Suppressor macrophage (primary cell): ENCODE results near the gene FILIP1.

Source experiments
- DNase-seq, 4 experiments: peaks; one replicate each; pipeline ENCODE4 v3.0.0-alpha.2; 2020 to 2022

The FILIP1 gene

DNA sequence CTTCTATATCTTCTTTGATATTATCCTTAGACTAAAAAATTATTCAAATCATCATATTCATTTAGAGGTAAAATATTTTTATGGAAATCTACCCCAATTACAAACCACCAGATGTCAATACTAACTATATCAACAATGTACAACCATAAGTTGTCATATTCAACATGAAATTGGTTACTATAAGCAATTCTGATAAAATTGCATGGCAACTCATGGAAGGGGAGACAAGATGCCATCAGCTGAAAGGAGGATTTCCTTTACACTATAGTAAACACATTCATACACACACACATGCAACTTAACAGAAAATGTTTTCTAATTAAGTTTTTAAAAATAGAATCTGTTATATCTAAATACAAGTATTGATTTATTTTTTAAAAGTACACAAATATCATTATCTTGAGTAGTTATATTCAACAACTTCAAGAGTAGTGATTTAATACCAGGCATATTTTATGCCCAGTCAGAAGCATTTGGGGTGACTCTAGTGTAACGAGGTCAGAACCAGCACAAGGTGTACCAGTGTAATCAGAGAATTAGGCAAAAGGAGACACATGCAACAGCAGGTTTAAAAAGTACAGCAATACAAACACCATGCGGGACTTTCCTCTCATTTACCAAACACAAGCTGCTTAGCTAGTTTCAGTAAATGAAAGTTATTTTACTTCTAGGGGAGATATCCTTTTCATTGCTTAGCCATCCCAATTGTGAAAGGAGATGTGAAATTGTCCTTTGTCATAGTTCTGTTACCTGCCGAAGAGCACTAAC, 1.0 kb downstream of the FILIP1 start:
- no peak for DNase-seq

DNA sequence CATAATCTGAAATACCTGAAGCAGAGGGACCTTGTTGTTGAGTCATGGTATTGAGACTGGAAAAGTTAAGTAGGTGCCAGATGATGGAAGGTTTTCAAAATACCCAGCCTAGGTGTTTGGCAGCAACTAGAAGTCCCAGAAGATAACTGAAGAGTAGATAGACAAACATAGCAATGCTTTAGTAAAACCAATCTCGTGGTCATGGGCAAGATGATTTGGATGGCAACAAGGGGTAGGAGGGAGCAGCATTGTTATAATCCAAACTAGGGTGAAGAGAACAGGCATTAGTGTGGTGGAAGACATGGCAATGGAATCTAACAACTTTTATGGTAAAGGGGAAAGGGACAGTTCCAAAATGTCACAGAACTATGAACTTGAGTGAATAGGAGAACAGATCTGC, 2.3 kb downstream of the FILIP1 start:
- no peak for DNase-seq

DNA sequence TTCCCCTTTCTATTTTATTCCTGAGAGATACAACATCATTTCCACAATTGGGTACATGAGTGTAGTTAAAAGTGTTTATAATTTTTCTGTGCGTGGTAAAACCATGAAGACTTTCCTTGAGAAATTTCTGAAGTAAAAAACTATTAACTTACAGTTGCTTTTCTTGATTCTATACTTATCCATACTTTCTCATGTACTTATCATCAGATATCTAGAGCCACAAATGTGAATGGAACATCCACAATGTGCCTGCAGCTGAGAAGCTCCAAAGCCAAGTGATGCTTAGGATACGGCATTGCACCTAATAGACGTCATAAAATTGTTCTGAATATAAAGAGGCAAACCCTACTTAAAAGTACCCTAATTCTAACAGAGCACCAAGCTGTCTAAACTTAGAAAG, 2.9 kb downstream of the FILIP1 start:
- no peak for DNase-seq

GRCh38 chr6:75489025-75489424, 4.6 kb downstream of the FILIP1 start:
- no peak for DNase-seq

DNA sequence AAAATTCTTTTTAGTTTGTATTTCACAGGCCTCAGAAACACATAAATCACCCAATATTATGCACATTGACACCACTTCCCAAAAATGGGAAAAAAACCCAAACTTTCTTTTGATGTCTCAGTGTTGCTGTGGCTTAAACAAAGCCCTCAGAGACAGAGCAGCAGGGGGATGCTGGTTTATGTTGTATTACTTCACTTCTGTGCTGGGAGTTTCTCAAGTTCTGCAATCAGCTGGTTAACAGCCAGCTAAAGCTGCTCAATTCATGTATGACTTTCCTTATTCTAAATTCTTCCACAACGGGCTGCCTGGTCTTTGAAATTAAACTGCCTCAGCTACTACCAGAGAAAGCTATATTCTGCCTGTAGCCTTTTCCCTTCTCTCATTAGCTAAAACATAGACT, 5.6 kb downstream of the FILIP1 start:
- no peak for DNase-seq

DNA sequence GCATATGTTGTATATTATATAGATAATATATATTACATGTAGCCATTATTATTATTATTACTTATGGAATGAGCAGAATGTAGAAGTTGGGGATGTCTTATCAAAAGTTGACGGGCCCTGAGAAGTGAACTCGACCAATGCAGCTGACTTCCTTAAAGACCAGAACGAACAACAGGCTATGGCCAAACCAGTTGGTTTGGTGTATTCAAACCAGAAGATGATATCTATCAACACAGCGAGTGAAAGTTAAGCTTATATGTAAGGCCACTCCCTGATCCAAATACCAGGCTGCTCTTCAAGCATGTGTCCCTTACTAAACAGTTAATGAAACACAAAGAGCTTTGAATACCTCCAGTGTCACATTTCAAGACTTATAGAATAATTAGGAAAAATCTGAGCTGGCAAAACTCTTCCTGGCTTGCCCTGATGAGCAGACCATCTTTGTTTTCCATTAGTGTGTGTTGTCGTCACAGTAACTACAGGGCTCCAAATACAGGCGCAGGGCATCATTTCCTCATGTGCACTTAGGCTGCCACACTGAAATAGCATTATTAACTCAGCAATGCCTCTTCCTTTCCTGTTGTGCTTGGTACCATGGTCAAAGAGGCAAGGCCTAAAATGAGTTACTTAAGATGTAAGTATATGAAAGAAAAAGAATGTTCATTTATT, 6.6 kb downstream of the FILIP1 start:
- DNase-seq: no peak

GRCh38 chr6:75484535-75484934, 9.1 kb downstream of the FILIP1 start:
- no peak for DNase-seq

DNA sequence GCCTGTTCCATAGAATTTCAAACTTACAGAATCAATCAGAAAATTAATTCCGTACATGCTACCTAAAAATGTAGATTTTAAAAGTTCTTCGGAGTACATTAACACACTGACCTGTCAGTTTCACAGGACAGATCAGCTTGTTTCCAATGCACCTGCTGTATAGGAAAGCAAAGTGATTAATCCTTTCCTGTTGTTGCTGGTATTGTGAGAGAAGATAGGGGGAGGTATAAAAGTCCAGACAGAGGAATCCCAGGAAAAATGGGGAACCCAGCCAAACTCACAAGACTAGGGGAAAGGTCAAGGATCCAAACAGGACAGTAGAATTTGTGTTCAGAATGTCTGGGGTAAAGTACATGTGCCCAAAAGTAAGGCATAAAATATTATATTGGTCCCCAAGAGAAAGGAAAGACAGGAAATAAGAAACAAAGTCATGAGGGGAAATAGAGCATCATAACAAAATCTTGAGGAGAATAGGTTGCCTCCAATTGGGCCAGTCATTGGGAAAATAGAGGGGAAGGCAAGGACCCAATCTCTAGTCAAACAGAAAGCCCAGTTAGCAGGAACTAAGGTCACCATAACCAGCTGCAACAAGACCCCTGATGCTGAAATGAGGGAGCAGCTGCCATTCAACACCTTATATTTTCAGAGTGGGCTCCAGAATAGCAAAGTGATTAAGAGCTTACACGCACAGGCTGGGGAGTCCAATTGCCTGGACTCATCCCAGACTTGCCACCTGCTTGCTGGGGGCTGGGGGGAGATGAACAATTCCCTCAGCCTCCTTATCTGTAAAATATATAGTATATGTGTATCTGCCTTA, 10.3 kb downstream of the FILIP1 start:
- DNase-seq: no peak

GRCh38 chr6:75481936-75482593, 11.5 kb downstream of the FILIP1 start:
- no peak for DNase-seq

DNA sequence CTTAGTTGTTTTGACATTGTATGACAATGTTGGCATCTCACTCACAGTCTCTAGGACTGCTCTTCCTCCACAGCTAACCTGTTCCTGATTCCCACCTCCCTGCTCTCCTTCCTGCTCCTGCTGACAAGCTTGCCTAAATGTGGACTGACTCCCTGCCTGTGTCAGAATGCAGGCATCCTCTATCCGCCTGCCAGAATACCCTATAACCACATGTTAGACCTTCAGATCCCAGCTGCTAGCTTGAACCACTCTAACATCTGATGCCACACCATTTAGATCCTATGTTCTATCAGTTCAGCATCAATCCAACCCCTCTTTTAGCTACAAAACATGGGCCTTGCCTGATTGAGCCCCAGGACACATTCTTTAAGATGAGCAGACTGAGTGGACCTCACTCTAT, 12.2 kb downstream of the FILIP1 start:
- DNase-seq: no peak

- no peak for DNase-seq
These were observed 13.2 kb downstream of the FILIP1 start for GRCh38 chr6:75480425-75480824.

GRCh38 chr6:75479712-75480111, 13.9 kb downstream of the FILIP1 start:
- DNase-seq: no peak

DNA sequence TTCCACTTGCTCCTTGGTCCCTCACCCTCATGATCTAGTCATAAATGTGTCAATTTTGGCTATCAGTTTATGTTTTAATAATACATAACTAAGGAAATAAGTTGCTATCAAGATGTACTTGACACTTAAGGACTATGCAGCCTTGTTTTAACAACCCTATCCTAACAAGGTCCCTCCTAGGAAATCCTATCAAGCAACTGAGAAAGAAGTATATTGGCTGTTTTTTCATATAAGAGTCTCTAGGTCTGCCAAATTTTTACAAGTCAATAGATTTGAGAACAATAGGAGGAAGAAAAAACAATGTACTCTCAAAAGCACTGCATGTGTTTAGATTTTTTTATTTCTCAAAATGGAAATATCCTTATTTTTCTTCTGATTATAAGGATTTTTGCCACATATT, 14.7 kb downstream of the FILIP1 start:
- no peak for DNase-seq

DNA sequence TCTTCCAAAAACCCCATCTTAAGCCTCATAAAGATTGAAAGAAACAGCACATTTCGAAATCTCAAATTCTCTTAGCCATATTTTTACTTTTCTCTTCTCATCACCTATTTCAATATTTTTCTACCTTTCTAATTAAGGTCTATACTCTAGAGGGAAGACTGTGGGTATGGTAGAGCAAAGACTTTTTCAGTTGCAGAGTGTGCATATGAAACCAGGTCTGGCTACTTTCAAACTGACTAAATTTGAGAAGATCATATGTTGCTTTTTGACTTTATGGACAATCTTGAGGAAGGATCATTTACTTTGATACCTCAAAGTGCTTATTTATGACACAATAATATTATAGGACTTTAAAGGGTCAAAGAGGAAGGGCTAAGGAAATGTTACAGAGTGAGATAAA, 20.7 kb downstream of the FILIP1 start:
- DNase-seq: no peak

- no peak for DNase-seq
These were observed 25.6 kb downstream of the FILIP1 start for GRCh38 chr6:75467966-75468365.

GRCh38 chr6:75467284-75467683, 26.3 kb downstream of the FILIP1 start:
- DNase-seq: no peak

DNA sequence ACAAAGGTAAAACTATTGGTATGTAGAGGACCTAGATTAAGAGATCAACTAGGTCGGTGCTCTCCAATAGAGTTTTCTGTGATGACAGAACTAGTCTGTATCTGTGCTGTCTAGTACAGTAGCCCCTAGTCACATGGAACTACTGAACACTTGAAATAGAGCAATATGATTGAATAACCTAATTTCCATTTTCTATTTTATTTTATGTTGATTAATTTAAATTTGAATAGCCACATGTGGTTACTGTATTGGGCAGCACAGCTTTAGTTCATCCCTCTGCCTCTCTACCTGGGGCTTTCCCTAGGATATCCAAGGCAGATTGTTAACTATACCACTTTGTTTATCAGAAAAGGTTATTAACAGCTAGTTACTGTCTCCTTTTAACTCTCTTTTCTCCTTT, 27.0 kb downstream of the FILIP1 start:
- no peak for DNase-seq

DNA sequence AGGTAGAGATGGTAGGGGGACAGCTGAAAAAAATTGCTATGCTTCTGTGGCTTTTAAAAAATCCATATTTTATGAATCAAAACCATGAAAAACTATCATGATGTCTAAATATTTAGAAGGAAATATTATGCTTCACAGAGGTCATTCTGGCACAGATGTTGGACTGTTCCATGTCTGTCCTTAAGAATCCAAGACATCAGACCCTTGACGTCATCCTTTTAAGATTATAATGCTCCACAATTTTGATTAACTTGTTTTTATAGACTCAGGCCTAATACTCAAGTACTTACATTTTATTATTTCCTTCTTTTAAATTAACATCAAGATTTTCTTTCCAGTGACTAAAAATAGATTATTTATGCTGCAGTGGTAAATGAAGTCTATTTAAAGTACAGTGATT, 29.7 kb downstream of the FILIP1 start:
- no peak for DNase-seq

GRCh38 chr6:75463061-75463460, 30.5 kb downstream of the FILIP1 start:
- DNase-seq: no peak

DNA sequence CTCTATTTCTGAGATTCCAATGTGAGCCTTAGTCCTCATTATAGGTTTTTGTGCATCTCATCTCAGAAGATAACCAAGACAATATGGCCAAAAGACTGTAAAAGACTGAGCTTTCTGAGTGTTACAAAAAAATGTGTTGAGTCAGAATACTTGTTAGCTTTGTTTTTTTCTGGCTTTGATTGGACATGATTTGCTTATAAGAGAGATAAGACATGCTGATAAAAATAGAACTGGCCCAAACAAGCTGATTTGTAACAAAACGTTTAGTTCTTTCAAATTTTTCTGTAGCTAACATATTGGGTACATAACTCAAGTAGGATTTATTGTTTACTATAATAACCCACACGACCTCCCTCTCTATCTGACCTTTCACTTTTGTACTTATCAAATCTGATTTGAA, 32.9 kb downstream of the FILIP1 start:
- DNase-seq: no peak

DNA sequence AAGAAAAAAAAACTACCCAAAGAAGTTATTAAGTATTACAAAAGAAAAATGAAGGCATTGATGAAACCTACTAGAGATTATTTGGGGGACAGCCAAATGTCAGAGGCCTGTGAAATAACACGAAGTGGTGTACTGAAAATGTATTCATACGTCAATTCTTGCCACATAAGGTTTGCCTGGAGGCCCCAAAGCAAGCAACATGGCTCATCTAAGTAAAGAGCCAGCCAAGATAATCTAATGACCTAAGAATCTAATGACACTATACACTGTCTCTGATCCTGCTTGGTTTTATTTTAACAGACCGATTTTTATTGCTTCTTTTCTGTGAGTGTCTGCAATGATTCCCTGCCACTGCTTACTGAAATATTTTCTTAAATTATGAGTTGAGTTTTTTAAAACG, 34.7 kb downstream of the FILIP1 start:
- no peak for DNase-seq

DNA sequence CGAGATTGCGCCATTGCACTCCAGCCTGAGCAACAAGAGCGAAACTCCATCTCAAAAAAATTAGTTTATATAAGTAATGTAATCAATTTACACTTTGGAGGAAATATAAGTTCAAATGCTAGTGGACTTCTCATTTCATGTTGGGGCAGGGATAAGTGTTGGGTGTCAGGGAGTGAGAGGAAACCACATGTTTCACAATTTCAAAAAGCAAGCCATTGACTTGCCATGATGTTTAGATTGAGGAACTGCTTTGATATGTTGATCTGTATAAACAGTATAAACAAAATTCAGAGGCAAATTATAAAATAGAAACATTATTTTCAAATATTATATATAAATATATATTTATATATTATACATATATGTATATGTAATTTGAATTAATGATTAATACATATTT, 42.7 kb downstream of the FILIP1 start:
- peak in 2 of 4 experiments; percentile 18 to 19 for DNase-seq

- DNase-seq: no peak
These were observed 43.9 kb downstream of the FILIP1 start for GRCh38 chr6:75449630-75450206.
